IMR-90 (cell line): Measurements from ENCODE around the gene CABP2. TPM values are rescaled to one million over a fixed set of nuclear protein-coding genes. Genes with fewer than 3 reads are reported as not detected.
A peak's percentile ranks its signal among the peaks of the same experiment; 100 is the strongest.

Experiments used
- ATAC-seq: fragments of 200-7000 bp; cut with Tn5 transposase; 2 replicates; pipeline ENCODE4 v1.9.1; 2020; ENCODE audit warnings: low read depth, mild to moderate bottlenecking, moderate library complexity
- BruUV-seq: library from RNA; stranded (reverse); fragments of 400-500 nt; replicated peaks from 2 replicates; lab custom pipeline; 2021; lab: Mats Ljungman, UMichigan
- CTCF ChIA-PET: fragments of 300-600 bp; formaldehyde crosslinking; extraction: SDS; loops from one replicate; lab custom pipeline; 2021; ENCODE audit warnings: antibody characterized with exemption; lab: Yijun Ruan, JAX
- POLR2A ChIA-PET: fragments of 300-600 bp; sonication (Branson Sonifier 250); formaldehyde crosslinking; loops from one replicate; lab custom pipeline; 2022; ENCODE audit warnings: antibody characterized with exemption; ENCODE audit not compliant: unreplicated experiment; lab: Charles Lee
- DNase-seq: peaks from one replicate; pipeline ENCODE4 v3.0.0; 2013
- H2AFZ ChIP-seq: replicated peaks from 2 replicates; pipeline ENCODE3; 2013; ENCODE audit warnings: low read length, mild to moderate bottlenecking; ENCODE audit not compliant: poor library complexity
- H2AK5ac ChIP-seq: 2 replicates; pipeline ENCODE4 v1.6.1; 2013; ENCODE audit warnings: low read depth, low read length, inconsistent platforms
- H2AK9ac ChIP-seq: replicated peaks from 2 replicates; pipeline ENCODE3; 2013; ENCODE audit warnings: mild to moderate bottlenecking, low read depth, low read length, moderate library complexity; ENCODE audit not compliant: poor library complexity
- H2BK120ac ChIP-seq: 2 replicates; pipeline ENCODE4 v1.6.1; 2013; ENCODE audit warnings: low read depth, low read length, inconsistent platforms
- H2BK15ac ChIP-seq: 3 replicates; pipeline ENCODE4 v1.6.1; 2013; ENCODE audit warnings: low read depth, low read length, inconsistent platforms
- H2BK20ac ChIP-seq: 2 replicates; pipeline ENCODE4 v1.6.1; 2013; ENCODE audit warnings: low read depth, mild to moderate bottlenecking, inconsistent platforms, low read length, moderate library complexity
- H2BK5ac ChIP-seq: 2 replicates; pipeline ENCODE4 v1.6.1; 2013; ENCODE audit warnings: mild to moderate bottlenecking, low read depth, low read length, inconsistent platforms; ENCODE audit not compliant: poor library complexity, severe bottlenecking
- H3K14ac ChIP-seq: replicated peaks from 2 replicates; pipeline ENCODE4 v1.6.1; 2013; ENCODE audit warnings: low read depth, low read length, inconsistent platforms
- H3K18ac ChIP-seq: 2 replicates; pipeline ENCODE4 v1.6.1; 2013; ENCODE audit warnings: low read depth, low read length, control low read depth
- H3K23ac ChIP-seq: 2 replicates; pipeline ENCODE4 v1.6.1; 2013; ENCODE audit warnings: low read depth, low read length, inconsistent platforms
- H3K27ac ChIP-seq: 2 replicates; pipeline ENCODE4 v1.5.1; 2013; ENCODE audit warnings: mild to moderate bottlenecking, control low read depth, low read length; ENCODE audit not compliant: insufficient read depth
- H3K27me3 ChIP-seq: 2 replicates; pipeline ENCODE4 v1.6.1; 2013; ENCODE audit warnings: low read length; ENCODE audit not compliant: control insufficient read depth, insufficient read depth
- H3K36me3 ChIP-seq: 2 replicates; pipeline ENCODE4 v1.6.1; 2013; ENCODE audit warnings: low read length, mixed read lengths; ENCODE audit not compliant: control insufficient read depth, insufficient read depth
- H3K4ac ChIP-seq: 2 replicates; pipeline ENCODE4 v1.6.1; 2013; ENCODE audit warnings: low read depth, low read length, inconsistent platforms
- H3K4me1 ChIP-seq: 2 replicates; pipeline ENCODE4 v1.6.1; 2013; ENCODE audit warnings: low read length, mixed read lengths; ENCODE audit not compliant: control insufficient read depth, insufficient read depth
- H3K4me2 ChIP-seq: 2 replicates; pipeline ENCODE4 v1.6.1; 2013; ENCODE audit warnings: low read depth, mild to moderate bottlenecking, control low read depth, low read length, moderate library complexity
- H3K4me3 ChIP-seq: 2 replicates; pipeline ENCODE4 v1.5.1; 2013; ENCODE audit warnings: low read depth, mild to moderate bottlenecking, control low read depth, low read length, moderate library complexity; ENCODE audit not compliant: insufficient read depth
- H3K56ac ChIP-seq: 2 replicates; pipeline ENCODE4 v1.6.1; 2013; ENCODE audit warnings: low read length, inconsistent platforms; ENCODE audit not compliant: insufficient read depth; ENCODE audit errors: extremely low read depth
- H3K79me1 ChIP-seq, 2 experiments: 2 replicates each; pipeline ENCODE4 v1.6.1; 2013; ENCODE audit warnings: low read length in 2 of 2, inconsistent platforms in 1 of 2, low read depth in 1 of 2
- H3K9ac ChIP-seq: 2 replicates; pipeline ENCODE4 v1.6.1; 2013; ENCODE audit warnings: low read depth, low read length, control low read depth
- H3K9me1 ChIP-seq: 2 replicates; pipeline ENCODE4 v1.6.1; 2013; ENCODE audit warnings: low read length, inconsistent platforms; ENCODE audit not compliant: insufficient read depth
- H3K9me3 ChIP-seq: 2 replicates; pipeline ENCODE4 v1.6.1; 2013; ENCODE audit warnings: low read length; ENCODE audit not compliant: control insufficient read depth, insufficient read depth
- H4K20me1 ChIP-seq: 2 replicates; pipeline ENCODE4 v1.6.1; 2013; ENCODE audit warnings: low read length, inconsistent platforms; ENCODE audit not compliant: insufficient read depth
- H4K5ac ChIP-seq: 2 replicates; pipeline ENCODE4 v1.6.1; 2013; ENCODE audit warnings: mild to moderate bottlenecking, low read depth, low read length, control low read depth
- H4K8ac ChIP-seq, 2 experiments: 2 replicates each; pipeline ENCODE4 v1.6.1; 2013; ENCODE audit warnings: low read depth in 2 of 2, low read length in 2 of 2, control low read depth in 1 of 2, inconsistent platforms in 1 of 2
- H4K91ac ChIP-seq: 2 replicates; pipeline ENCODE4 v1.6.1; 2013; ENCODE audit warnings: low read depth, low read length, inconsistent platforms; ENCODE audit not compliant: insufficient read depth
- BHLHE40 ChIP-seq: fragments of 150-350 bp; IDR thresholded peaks from 2 replicates; pipeline ENCODE4 v1.6.1; 2016; ENCODE audit warnings: mild to moderate bottlenecking, low read depth, low read length
- CEBPB ChIP-seq: IDR thresholded peaks from 2 replicates; pipeline ENCODE4 v1.6.1; 2012; ENCODE audit warnings: low read depth, low read length, improper control_type of control experiment
- CHD1 ChIP-seq: IDR thresholded peaks from 2 replicates; pipeline ENCODE4 v1.6.1; 2012; ENCODE audit warnings: low read depth, low read length, improper control_type of control experiment
- FOS ChIP-seq: fragments of 150-350 bp; IDR thresholded peaks from 2 replicates; pipeline ENCODE4 v1.6.1; 2016; ENCODE audit warnings: low read depth, low read length
- MAFK ChIP-seq: IDR thresholded peaks from 2 replicates; pipeline ENCODE4 v1.6.1; 2012; ENCODE audit warnings: low read depth, low read length, improper control_type of control experiment
- MAZ ChIP-seq: IDR thresholded peaks from 2 replicates; pipeline ENCODE4 v1.6.1; 2012; ENCODE audit warnings: low read depth, mild to moderate bottlenecking, low read length, improper control_type of control experiment, moderate library complexity, borderline replicate concordance
- MXI1 ChIP-seq: IDR thresholded peaks from 2 replicates; pipeline ENCODE4 v1.6.1; 2012; ENCODE audit warnings: low read depth, mild to moderate bottlenecking, low read length, moderate library complexity, borderline replicate concordance
- NFE2L2 ChIP-seq: fragments of 150-350 bp; IDR thresholded peaks from 2 replicates; pipeline ENCODE4 v1.6.1; 2016; ENCODE audit warnings: low read depth, mild to moderate bottlenecking, low read length
- POLR2A ChIP-seq: IDR thresholded peaks from 2 replicates; pipeline ENCODE4 v1.6.1; 2012; ENCODE audit warnings: mild to moderate bottlenecking, low read depth, low read length
- RAD21 ChIP-seq: IDR thresholded peaks from 2 replicates; pipeline ENCODE4 v1.6.1; 2012; ENCODE audit warnings: low read length, improper control_type of control experiment
- RCOR1 ChIP-seq: IDR thresholded peaks from 2 replicates; pipeline ENCODE4 v1.6.1; 2012; ENCODE audit warnings: mild to moderate bottlenecking, low read length, improper control_type of control experiment; ENCODE audit not compliant: insufficient replicate concordance
- RFX5 ChIP-seq: IDR thresholded peaks from 2 replicates; pipeline ENCODE4 v1.8.0; 2012; ENCODE audit warnings: low read depth, mild to moderate bottlenecking, low read length, moderate library complexity
- SMC3 ChIP-seq: fragments of 150-350 bp; IDR thresholded peaks from 2 replicates; pipeline ENCODE4 v1.6.1; 2016; ENCODE audit warnings: low read depth, mild to moderate bottlenecking, antibody characterized with exemption, low read length, moderate library complexity
- WGBS, 2 experiments: methylation state at CpG; one replicate each; pipeline versions ENCODE4 v1.1.5 to v1.1.7; 2013; ENCODE audit warnings: missing lambda C conversion rate in 2 of 2; ENCODE audit not compliant: insufficient read length in 1 of 2; ENCODE audit errors: extremely low coverage in 2 of 2; 5-methylcytosine and 5-hydroxymethylcytosine counted together
- dilution Hi-C: fragments of 300-500 bp; cut with HindIII; formaldehyde crosslinking; loops from one replicate; pipeline ENCODE4 v1.14.3; 2018; ENCODE audit warnings: low sequenced_read_pairs; ENCODE audit not compliant: unreplicated experiment
- in situ Hi-C: fragments of 300-500 bp; cut with MboI; formaldehyde crosslinking; loops from 3 replicates; pipeline ENCODE4 v1.14.3; 2019; ENCODE audit warnings: low sequenced_read_pairs, inconsistent platforms, mixed read lengths
- intact Hi-C: fragments of 100-400 bp; cut with micrococcal nuclease; formaldehyde crosslinking; loops from 2 replicates; pipeline ENCODE4 v1.10.0; 2022
- polyA plus RNA-seq, 3 experiments: library from polyadenylated mRNA; depleted of rRNA; stranded (reverse); fragments of >200 nt; gene quantifications; 2 replicates each; pipeline ENCODE4 v1.2.3, GENCODE V29; 2012; ENCODE audit warnings: low replicate concordance in 1 of 3
- total RNA-seq: library from RNA; depleted of rRNA; stranded (reverse); fragments of >200 nt; gene quantifications from 2 replicates; pipeline ENCODE4 v1.2.3, GENCODE V29; 2012
- TF ChIP-seq, protein P1 (sequence below): fragments of 150-350 bp; IDR thresholded peaks from 2 replicates; pipeline ENCODE4 v1.6.1; 2016; ENCODE audit warnings: low read depth, mild to moderate bottlenecking, low read length, moderate library complexity, borderline replicate concordance
- TF ChIP-seq, protein P2 (sequence below): conservative IDR thresholded peaks from 2 replicates; pipeline ENCODE4 v1.5.1; 2012; ENCODE audit warnings: mild to moderate bottlenecking, low read depth, low read length, improper control_type of control experiment
- TF ChIP-seq, protein P3 (sequence below): fragments of 150-350 bp; IDR thresholded peaks from 2 replicates; pipeline ENCODE4 v1.6.1; 2017; ENCODE audit warnings: mild to moderate bottlenecking, antibody characterized with exemption, low read length, low read depth

The CABP2 gene
- total and polyA plus RNA-seq, 2 of the 4 experiments (the other 2 are of a cell fraction) = not detected

DNA sequence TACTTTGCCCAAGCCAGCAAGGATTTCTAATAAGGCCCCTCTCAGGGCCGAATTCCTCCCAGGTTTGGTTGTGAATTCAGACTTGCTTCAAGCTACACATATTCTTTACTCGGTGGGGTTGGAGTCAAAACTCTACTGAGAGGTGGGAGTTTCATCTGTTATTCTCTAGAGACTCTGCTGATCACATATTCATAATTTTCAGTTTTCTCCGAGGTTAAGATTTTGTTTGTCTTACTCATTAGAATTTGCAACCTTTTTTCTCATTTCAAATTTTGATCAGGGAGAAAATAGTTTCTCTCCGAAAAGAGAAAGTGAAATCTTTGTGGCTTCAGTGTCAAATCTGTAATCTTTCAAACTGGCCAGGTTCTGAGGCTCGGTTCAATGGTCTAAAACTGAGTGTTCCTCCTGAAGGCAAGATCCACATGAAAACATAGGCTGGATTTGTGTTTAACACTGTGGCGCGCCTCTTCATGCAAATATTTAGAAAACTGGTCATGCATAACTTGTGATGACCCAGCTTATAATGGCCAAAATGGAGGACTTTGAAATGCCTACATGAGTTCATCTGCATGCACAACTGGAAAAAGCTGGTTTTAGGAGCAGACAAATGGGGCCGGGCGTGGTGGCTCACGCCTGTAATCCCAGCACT lies 38.8 kb upstream of the CABP2 start:
- ChIA-PET POLR2A (no interaction called here), CTCF (interaction anchor here (1.0 kb wide), 1 partner anchor 10 kb away, joined by 3 read pairs; no protein-coding TSS in a partner anchor)
- Histone ChIP-seq H3K4ac (no peak overlapping the region), H3K27ac (no peak overlapping the region), H4K20me1 (no peaks in the 10 kb centered on the region), H2BK120ac (no peak overlapping the region), H2BK20ac (no peak overlapping the region), H3K9me1 (peaks cover 7% of the 10 kb centered on the region; the same call in 1 of the 2 replicates), H3K56ac (no peak overlapping the region), H3K27me3 (no peaks in the 10 kb centered on the region; the same call in 1 of the 2 replicates), H3K36me3 (no peaks in the 10 kb centered on the region), H3K79me1 (no peaks in the 10 kb centered on the region; a peak in 1 of 4 replicates), H3K9me3 (no peaks in the 10 kb centered on the region), H4K91ac (no peak overlapping the region), H3K4me2 (no peak overlapping the region; the same call in 1 of the 2 replicates), H4K5ac (no peak overlapping the region), H3K18ac (no peak overlapping the region), H2AK5ac (no peak overlapping the region), H3K23ac (no peak overlapping the region), H2BK15ac (no peak overlapping the region), H3K4me1 (peaks cover 6% of the 10 kb centered on the region), H3K9ac (no peak overlapping the region), H3K4me3 (no peak overlapping the region), H2AK9ac (no peak overlapping the region), H2AFZ (peak overlapping the region; percentile 58), H4K8ac (no peak overlapping the region), H3K14ac (no peak overlapping the region), H2BK5ac (no peak overlapping the region)
- dilution Hi-C loops = no loop called here
- in situ Hi-C loops = no loop called here
- 69% methylated on average over 3 of the region's 10 CpGs; no CpG with 5 or more reads in 1 of the 2 experiments for WGBS, 2 experiments
- DNase-seq = peak; percentile 30
- TF ChIP-seq MAFK (no peak), SMC3 (no peak), CHD1 (no peak), RCOR1 (no peak), RAD21 (no peak), FOS (no peak), NFE2L2 (no peak), MAZ (no peak), RFX5 (no peak), CEBPB (no peak), MXI1 (no peak), BHLHE40 (no peak), POLR2A (no peak)
- TF ChIP-seq, protein P1, sequence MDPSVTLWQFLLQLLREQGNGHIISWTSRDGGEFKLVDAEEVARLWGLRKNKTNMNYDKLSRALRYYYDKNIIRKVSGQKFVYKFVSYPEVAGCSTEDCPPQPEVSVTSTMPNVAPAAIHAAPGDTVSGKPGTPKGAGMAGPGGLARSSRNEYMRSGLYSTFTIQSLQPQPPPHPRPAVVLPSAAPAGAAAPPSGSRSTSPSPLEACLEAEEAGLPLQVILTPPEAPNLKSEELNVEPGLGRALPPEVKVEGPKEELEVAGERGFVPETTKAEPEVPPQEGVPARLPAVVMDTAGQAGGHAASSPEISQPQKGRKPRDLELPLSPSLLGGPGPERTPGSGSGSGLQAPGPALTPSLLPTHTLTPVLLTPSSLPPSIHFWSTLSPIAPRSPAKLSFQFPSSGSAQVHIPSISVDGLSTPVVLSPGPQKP = no peak
- TF ChIP-seq, protein P2, sequence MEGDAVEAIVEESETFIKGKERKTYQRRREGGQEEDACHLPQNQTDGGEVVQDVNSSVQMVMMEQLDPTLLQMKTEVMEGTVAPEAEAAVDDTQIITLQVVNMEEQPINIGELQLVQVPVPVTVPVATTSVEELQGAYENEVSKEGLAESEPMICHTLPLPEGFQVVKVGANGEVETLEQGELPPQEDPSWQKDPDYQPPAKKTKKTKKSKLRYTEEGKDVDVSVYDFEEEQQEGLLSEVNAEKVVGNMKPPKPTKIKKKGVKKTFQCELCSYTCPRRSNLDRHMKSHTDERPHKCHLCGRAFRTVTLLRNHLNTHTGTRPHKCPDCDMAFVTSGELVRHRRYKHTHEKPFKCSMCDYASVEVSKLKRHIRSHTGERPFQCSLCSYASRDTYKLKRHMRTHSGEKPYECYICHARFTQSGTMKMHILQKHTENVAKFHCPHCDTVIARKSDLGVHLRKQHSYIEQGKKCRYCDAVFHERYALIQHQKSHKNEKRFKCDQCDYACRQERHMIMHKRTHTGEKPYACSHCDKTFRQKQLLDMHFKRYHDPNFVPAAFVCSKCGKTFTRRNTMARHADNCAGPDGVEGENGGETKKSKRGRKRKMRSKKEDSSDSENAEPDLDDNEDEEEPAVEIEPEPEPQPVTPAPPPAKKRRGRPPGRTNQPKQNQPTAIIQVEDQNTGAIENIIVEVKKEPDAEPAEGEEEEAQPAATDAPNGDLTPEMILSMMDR = no peak
- TF ChIP-seq, protein P3, sequence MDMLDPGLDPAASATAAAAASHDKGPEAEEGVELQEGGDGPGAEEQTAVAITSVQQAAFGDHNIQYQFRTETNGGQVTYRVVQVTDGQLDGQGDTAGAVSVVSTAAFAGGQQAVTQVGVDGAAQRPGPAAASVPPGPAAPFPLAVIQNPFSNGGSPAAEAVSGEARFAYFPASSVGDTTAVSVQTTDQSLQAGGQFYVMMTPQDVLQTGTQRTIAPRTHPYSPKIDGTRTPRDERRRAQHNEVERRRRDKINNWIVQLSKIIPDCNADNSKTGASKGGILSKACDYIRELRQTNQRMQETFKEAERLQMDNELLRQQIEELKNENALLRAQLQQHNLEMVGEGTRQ = no peak
- BruUV-seq = no TSS peak
- ATAC-seq = peak; percentile 40
- intact Hi-C loops = no loop called here
